Peyer's patch (tissue), 4 donors: Measurements from ENCODE around the gene OPN4. TPM values are rescaled to one million over a fixed set of nuclear protein-coding genes. Genes with fewer than 3 reads are reported as not detected.

ENCODE experiments used
- DNase-seq, 3 donors: peaks; one replicate each; pipeline ENCODE4 v3.0.0-alpha.2; 2017 to 2019
- H3K27ac ChIP-seq, 4 donors: fragments of 200-600 bp; sonication (generic); one replicate each; pipeline ENCODE4 v1.5.1; 2016 to 2019
- H3K27me3 ChIP-seq, 2 donors: fragments of 200-600 bp; sonication (generic); one replicate each; pipeline ENCODE4 v1.5.1; 2019
- H3K36me3 ChIP-seq, 3 donors: fragments of 200-600 bp; sonication (generic); one replicate each; pipeline ENCODE4 v1.5.1; 2016 to 2019
- H3K4me1 ChIP-seq, 4 donors: fragments of 200-600 bp; sonication (generic); one replicate each; pipeline ENCODE4 v1.5.1; 2016 to 2019
- H3K4me3 ChIP-seq, 4 donors: fragments of 200-600 bp; sonication (generic); 1 replicate in 3 of 4; 2 replicates in 1 of 4; pipeline ENCODE4 v1.5.1; 2016 to 2019; ENCODE audit warnings: mild to moderate bottlenecking in 1 of 4
- H3K9me3 ChIP-seq, 4 donors: fragments of 200-600 bp; sonication (generic); one replicate each; pipeline ENCODE4 v1.5.1; 2016 to 2019; ENCODE audit warnings: mild to moderate bottlenecking in 1 of 4
- POLR2A ChIP-seq, 2 donors: fragments of 450-650 bp; IDR thresholded peaks; one replicate each; pipeline ENCODE4 v1.5.1; 2017; ENCODE audit warnings: antibody characterized with exemption in 2 of 2, mild to moderate bottlenecking in 2 of 2, moderate library complexity in 2 of 2
- total RNA-seq, 4 donors: library from RNA; depleted of rRNA; stranded (reverse); fragments of >200 nt; gene quantifications; one replicate each; pipeline ENCODE4 v1.1.0, GENCODE V29; 2016
- TF ChIP-seq, protein P1 (sequence below), 6 experiments: fragments of 450-650 bp in 4 of 6; fragments of 200-600 bp in 2 of 6; sonication (generic) in 1 of 6; IDR thresholded peaks; one replicate each; pipeline ENCODE4 v1.5.1; 2017 to 2019; ENCODE audit warnings: antibody characterized with exemption in 6 of 6, mild to moderate bottlenecking in 3 of 6, moderate library complexity in 1 of 6

Gene OPN4
- total RNA-seq, 4 donors from 2014 or later, result not detected

DNA sequence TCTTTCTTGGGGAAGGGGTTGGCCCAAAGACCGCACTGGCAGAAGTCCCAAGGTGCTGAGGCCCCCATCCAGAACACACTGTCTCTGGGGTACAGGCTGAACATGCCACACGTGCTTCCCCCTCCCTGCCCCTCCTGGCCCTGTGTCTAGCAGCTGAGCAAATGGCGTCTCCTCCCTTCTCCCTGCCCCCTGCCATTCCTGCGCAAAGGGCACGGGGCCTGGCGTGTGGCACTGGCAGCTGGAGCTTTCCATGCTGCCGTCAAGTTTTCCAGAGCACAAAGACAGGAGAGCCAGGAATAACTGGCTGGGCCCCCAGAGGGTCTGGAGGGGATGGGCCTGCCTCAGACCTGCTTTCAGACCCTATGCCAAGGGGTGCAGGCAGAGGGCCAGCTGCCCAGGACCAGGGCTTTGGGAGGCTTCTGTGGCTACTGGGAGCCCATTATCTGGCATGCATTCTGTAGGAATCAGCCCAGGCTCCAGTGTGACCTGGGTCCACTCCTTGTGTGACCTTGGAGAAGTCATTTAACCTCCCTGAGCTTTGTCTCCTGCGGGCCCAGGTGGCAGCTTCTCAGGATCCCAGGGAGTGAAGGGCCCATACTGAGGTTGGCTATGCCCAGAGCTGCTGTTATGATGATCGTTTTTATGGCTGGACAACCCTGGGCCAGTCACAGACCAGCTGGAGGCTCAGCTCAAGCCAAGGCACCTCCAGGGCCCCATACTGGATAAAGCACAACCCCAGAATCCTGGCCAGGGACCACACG is 13.3 kb downstream of the OPN4 start:
- Histone ChIP-seq H3K9me3 (no peaks in the 10 kb centered on the region), H3K36me3 (no peaks in the 10 kb centered on the region), H3K27ac (peak overlapping the region in 2 of 4 donors; percentile 62 to 84), H3K27me3 (no peaks in the 10 kb centered on the region), H3K4me3 (peak overlapping the region in 1 of 4 donors; percentile 39), H3K4me1 (peaks cover 0 to 14% (median 0%) of the 10 kb centered on the region in 4 donors)
- DNase-seq, result no peak
- TF ChIP-seq, protein P1, sequence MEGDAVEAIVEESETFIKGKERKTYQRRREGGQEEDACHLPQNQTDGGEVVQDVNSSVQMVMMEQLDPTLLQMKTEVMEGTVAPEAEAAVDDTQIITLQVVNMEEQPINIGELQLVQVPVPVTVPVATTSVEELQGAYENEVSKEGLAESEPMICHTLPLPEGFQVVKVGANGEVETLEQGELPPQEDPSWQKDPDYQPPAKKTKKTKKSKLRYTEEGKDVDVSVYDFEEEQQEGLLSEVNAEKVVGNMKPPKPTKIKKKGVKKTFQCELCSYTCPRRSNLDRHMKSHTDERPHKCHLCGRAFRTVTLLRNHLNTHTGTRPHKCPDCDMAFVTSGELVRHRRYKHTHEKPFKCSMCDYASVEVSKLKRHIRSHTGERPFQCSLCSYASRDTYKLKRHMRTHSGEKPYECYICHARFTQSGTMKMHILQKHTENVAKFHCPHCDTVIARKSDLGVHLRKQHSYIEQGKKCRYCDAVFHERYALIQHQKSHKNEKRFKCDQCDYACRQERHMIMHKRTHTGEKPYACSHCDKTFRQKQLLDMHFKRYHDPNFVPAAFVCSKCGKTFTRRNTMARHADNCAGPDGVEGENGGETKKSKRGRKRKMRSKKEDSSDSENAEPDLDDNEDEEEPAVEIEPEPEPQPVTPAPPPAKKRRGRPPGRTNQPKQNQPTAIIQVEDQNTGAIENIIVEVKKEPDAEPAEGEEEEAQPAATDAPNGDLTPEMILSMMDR (IDR thresholded peaks at IDR 0.05), result no peak
- no peak for TF ChIP-seq POLR2A (IDR thresholded peaks at IDR 0.05)

DNA sequence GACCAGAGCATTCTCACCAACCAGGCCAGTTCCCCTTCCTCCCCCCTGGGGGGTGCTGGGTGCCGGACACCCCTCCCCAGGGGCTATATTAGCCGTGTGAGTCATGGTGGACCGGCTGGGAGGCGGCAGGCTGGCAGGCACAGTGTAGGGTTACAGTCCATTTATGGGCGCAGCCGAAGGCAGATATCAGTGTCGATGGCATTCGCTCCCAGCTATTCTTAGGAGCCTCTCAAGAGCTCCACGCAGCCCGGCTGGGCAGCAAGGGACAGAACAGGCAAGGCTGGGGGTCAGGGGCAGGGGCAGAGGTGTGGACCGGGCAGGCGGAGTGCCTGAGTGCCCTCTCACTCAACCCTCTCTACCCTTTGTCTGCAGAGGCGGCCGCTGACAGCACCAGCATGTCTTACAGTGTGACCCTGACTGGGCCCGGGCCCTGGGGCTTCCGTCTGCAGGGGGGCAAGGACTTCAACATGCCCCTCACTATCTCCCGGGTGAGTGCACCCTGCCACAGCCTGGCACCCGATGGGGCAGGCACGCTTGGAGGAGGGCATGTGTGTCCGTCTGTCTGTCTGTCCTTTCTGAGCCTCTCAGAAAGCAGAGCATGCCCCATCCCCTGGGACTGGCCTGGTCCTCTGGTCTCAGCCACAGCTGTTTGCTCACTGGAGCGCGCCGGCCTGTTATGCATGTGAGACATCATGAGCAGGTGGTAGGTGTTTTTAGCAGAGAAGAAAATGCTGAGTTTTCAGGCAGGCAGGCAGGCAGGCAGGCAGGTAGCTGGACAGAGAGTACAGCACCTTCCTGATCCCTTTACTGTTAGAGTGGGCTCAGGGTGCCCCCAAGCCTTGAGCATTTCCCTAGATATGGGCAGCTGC is 14.2 kb downstream of the OPN4 start, which contains the start of gene LDB3:
Gene LDB3, plus strand, starts transcription at position 215 of the 869 bp plus-strand sequence. Its CDS starts 181 bp downstream, at position 396.
- peak within 1 kb of the TSS in 2 of 4 donors; percentile 62 to 84 for H3K27ac ChIP-seq
- no peaks in the 10 kb centered on the region for H3K27me3 ChIP-seq
- peak in 1 of 3 donors; percentile 67 for DNase-seq
- peaks cover 0 to 14% (median 0%) of the 10 kb centered on the region in 4 donors for H3K4me1 ChIP-seq
- H3K9me3 ChIP-seq, result no peaks in the 10 kb centered on the region
- TF ChIP-seq POLR2A (IDR thresholded peaks at IDR 0.05), result no peak
- TF ChIP-seq, protein P1 (IDR thresholded peaks at IDR 0.05), result no peak
- no peaks in the 10 kb centered on the region for H3K36me3 ChIP-seq
- peak within 1 kb of the TSS in 1 of 4 donors; percentile 39 for H3K4me3 ChIP-seq

DNA sequence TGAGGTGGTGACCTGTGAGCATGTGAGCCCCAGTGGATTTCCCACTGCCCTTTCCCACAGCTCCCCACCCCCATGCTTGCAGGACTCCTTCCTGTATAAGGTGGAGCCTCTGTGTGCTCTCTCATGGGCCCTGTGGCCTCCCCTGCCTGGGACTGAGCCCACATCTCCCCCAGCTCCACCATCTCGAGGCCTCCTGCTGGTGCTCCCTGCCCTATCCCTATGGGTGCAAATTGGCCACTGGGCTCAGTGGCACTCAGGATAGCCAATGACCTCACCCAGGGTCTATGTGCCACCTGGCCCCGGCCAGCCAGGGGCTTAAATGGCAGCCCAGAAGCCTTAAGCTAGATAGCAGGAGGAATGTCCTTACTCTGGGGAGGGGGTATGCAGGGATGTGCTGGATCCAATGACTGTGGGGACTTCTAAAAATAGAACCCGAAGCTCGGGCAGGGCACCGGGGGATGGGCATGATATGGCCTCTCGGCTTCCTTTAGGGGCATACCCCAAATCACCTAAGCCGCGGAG is 16.0 kb downstream of the OPN4 start:
- TF ChIP-seq, protein P1 (IDR thresholded peaks at IDR 0.05), result no peak
- TF ChIP-seq POLR2A (IDR thresholded peaks at IDR 0.05), result no peak
- Histone ChIP-seq H3K27ac (peak overlapping the region in 2 of 4 donors; percentile 55 to 84), H3K27me3 (no peaks in the 10 kb centered on the region), H3K36me3 (no peaks in the 10 kb centered on the region), H3K4me3 (peak overlapping the region in 1 of 4 donors; percentile 39), H3K9me3 (no peaks in the 10 kb centered on the region), H3K4me1 (peaks cover 0 to 14% (median 0%) of the 10 kb centered on the region in 4 donors)
- DNase-seq, result no peak

DNA sequence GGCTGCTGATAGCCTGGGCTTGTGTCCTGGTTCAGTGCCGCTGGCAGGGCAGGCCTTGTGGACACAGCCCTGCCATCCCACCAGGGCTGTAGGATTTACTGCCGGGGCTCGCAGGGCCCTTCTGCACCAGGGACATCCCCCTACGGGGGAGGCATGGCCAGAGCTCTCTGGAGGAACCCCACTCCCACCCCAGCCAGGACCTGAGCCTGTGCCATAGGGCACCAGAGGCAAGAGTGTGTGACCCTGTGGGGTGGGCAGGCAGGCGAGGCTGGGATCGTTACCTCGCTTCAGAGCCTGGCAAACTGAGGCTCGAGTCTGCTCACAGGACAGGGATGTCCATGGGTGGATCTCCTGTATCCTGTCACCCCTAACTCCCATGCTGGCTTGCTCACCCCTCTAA is 16.5 kb downstream of the OPN4 start:
- no peak for DNase-seq
- H3K4me1 ChIP-seq, result peaks cover 0 to 14% (median 0%) of the 10 kb centered on the region in 4 donors
- H3K36me3 ChIP-seq, result no peaks in the 10 kb centered on the region
- H3K9me3 ChIP-seq, result no peaks in the 10 kb centered on the region
- H3K27me3 ChIP-seq, result no peaks in the 10 kb centered on the region
- H3K4me3 ChIP-seq, result peak overlapping the region in 1 of 4 donors; percentile 10
- peak overlapping the region in 2 of 4 donors; percentile 55 to 84 for H3K27ac ChIP-seq
- no peak for TF ChIP-seq POLR2A (IDR thresholded peaks at IDR 0.05)
- TF ChIP-seq, protein P1 (IDR thresholded peaks at IDR 0.05), result no peak

DNA sequence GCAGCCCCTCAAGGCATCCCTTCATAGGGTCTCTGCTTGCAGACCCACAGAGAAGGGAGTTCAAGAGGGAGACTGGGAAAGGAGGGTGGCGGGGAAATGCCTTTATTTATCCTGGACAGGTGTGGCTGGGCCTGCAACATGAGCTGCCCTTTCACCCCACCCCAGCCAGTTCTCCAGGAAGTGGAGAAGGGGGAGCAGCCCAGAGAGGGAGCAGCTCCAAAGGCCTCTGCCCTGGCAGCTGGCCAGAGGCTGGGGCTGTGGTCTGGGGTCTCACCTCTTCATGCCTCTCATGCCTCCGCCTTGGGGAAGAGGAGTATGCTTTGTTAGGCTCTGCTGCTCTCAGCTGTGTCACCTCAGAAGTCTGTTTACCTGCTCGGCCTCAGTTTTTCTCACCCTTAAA is 17.1 kb downstream of the OPN4 start:
- peaks cover 0 to 14% (median 0%) of the 10 kb centered on the region in 4 donors for H3K4me1 ChIP-seq
- H3K4me3 ChIP-seq, result no peak overlapping the region
- no peak for DNase-seq
- no peaks in the 10 kb centered on the region for H3K9me3 ChIP-seq
- no peaks in the 10 kb centered on the region for H3K36me3 ChIP-seq
- H3K27ac ChIP-seq, result peak overlapping the region in 2 of 4 donors; percentile 55 to 84
- TF ChIP-seq POLR2A (IDR thresholded peaks at IDR 0.05), result no peak
- TF ChIP-seq, protein P1 (IDR thresholded peaks at IDR 0.05), result no peak
- H3K27me3 ChIP-seq, result no peaks in the 10 kb centered on the region
